Fibroblast of skin of scalp (primary cell): ENCODE data around the gene CENPU. TPM values are rescaled to one million over a fixed set of nuclear protein-coding genes. Genes with fewer than 3 reads are reported as not detected.
"Not testable (repeated sequence)": the region's sequence is repeated elsewhere in the genome, so short reads cannot be mapped to it uniquely, and the experiment has no call there.

Experiments used
- DNase-seq: peaks from one replicate; pipeline ENCODE4 v3.0.0-alpha.2; 2013
- polyA plus RNA-seq, 2 experiments: library from polyadenylated mRNA; unstranded; fragments of 120-200 nt; gene quantifications; one replicate each; pipeline ENCODE4 v1.2.1, GENCODE V29; 2013; ENCODE audit not compliant: insufficient read length in 2 of 2

CENPU gene
- polyA plus RNA-seq (2013, experiment 1 of 2; ENCODE audit: insufficient read length), result 19.8 TPM
- polyA plus RNA-seq (2013, experiment 2 of 2; ENCODE audit: insufficient read length), result 17.8 TPM

- DNase-seq, result peak; percentile 99
Observed at GRCh38 chr4:184733654-184734524, at the start of gene CENPU. CENPU (minus strand) TSS chr4:184734096; CDS start chr4:184734062, 34 bp downstream.

DNA sequence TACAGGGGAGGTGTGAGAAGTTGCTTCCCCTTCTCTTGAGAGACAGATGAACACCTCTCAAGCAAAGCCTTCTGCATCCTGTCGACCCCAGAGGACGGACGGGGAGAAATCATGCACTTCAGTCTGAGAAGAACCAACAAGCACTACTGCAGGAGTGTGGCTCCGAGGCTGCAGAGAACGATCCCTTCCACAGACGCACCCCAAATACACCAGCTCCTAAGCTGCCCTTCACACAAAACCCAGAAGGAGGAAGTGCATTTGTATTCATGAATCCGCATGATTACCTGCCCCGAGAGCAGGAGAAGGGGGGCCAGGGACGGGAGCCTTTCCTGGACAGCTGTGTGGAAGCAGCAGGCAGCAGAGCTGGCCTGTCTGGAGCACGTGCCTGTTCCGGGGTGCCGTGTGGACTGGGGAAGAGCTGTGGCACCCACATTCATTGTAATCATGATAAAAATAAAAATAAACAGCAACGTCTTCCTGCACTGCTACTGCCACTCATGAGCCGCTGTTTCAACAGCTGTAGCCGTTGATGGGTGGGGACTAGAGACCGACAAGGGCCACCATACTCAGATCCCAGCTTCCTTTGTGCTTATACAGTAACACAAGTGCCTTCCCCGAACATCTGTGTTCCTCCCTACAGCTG is 49.0 kb upstream of the CENPU start:
- no peak for DNase-seq

GRCh38 chr4:184779160-184779559 is 45.3 kb upstream of the CENPU start:
- not testable (repeated sequence) for DNase-seq

GRCh38 chr4:184778325-184778724 is 44.4 kb upstream of the CENPU start:
- no peak for DNase-seq

DNA sequence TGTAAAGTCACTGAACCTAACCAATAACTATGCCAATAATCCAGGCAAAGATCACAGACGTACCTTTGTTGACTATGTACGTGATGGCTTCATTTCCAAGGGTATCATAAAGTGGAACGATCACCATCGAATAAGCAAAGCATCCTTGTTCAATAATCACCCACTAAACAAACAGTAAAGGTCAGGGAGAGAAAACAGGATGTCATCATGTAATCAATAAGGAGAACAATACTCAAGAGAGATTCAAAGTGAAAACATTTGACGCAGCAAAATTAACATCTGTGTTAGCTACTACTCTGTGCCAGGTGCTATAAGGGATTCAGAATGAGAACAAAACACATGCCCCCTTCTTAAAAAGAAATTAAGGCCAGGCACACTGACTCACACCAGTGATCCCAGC is 42.9 kb upstream of the CENPU start:
- no peak for DNase-seq

- DNase-seq, result no peak
Observed at GRCh38 chr4:184775854-184776555, 42.1 kb upstream of the CENPU start.

DNA sequence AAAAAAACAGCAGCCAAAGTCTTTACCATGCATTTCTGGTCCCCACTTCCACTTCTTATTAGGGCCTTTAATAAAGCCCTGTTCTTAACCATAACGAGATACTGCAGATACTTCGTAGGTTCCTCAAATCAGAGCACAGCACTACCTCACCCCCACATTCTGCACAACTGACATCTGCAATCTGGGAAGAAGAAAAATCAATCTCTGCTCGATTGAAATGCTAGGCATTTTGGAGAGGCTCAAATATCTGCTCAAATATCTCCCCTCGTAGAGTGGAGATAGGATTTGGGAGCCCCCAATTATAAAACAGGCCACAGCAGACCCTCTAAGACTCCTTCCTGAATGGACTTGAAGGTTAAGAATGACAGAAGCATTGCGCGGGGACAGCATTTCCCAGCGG is 40.3 kb upstream of the CENPU start:
- DNase-seq, result no peak

- no peak for DNase-seq
Observed at GRCh38 chr4:184771416-184771815, 37.5 kb upstream of the CENPU start.

- no peak for DNase-seq
Observed at GRCh38 chr4:184769141-184769765, 35.4 kb upstream of the CENPU start.

GRCh38 chr4:184768296-184768695 is 34.4 kb upstream of the CENPU start:
- DNase-seq, result no peak

GRCh38 chr4:184766446-184766845 is 32.5 kb upstream of the CENPU start:
- no peak for DNase-seq

DNA sequence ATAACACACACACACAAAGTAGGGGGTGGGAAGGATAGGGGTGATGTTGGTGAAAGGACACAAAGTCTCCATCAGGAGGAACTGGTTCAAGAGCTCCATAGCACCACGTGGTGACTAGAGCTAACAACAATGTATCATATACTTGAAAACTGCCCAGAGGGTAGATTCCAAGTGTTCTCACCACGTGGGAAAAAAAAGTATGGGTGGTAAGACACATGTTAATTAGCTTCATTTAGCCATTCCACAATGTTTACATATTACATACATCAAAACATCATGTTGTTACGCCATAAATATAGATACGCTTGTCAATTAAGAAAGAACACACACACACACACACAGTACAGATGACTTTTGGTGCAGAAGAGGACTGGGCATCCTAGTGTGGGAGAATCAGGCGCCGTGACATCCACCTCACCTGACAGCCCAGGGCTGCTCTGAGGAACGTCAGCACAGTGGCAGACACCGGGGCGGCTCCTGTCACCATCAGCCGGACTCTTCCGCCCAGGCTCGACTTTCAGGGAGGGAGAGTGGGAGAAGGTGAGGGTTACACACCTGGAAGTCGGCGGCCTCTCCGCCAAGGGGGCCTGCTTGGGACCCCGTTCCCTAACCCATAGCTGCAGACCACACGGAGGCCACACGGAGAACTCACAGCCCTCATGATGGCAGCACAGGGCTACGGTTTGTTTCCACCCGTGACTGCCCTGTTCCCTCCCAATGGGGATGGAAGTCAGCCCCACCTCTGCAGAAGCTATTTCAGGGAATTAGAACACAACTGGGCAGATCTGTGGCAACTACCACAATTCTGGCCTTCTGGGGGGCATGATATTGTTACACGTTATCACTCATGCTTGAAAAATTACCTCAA is 31.8 kb upstream of the CENPU start:
- DNase-seq, result no peak

DNA sequence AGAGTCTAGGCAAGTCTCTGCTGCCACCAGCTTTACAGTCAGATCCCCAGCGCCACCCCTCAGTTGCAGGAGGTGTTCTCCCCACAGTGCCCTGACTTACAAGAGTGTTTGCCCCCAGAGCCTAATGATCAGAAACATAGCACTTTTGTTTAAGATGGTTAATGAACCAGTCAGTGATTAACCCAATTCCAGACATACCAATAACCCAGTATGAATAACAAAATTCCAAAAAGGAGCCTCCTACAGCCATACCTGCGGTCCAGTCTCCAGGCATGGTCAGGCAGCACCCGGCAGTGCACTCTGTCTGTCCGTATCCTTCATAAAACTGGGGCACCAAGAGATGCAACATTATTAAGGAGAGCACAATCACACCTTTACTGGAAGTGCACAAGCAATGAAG is 30.7 kb upstream of the CENPU start:
- DNase-seq, result no peak

GRCh38 chr4:184763150-184763780 is 29.4 kb upstream of the CENPU start:
- DNase-seq, result no peak

DNA sequence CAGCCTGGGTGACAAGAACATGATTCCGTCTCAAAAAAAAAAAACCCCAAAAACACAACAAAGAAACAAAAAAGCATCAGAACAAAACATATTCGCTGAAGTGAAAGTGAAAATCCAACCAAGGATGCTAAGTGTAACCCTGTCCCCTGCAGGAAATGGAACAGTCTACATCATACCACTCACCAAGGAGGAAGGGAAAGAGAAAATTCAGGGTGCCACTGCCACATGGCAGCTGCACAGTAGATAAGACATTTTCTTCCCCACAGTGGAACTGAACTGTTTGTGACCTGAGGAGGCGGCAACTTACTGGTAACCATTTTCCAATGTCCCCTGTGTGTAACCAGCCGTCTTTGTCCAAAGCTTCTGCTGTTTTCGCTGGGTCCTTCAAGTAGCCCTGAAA is 28.2 kb upstream of the CENPU start:
- no peak for DNase-seq

DNA sequence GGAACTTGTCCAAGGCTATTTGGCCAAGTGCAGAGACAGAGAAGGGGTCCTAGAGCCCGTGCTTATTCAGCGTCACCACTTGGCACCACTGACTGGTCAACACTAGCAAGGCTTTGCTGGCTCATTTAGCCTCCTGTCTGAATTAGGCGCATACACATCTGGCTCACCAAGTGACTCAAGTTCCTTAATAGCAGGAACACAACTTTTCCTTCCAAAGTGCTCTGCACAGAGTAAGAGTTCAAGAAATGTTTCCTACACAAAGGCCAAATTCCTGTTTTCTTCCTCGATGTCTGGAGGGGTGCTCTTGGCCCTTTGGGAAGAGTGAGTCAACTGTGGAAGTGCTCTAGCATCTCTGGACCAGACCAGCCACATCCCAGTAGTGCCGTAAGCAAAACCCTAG is 26.8 kb upstream of the CENPU start:
- DNase-seq, result no peak

GRCh38 chr4:184757810-184758209 is 23.9 kb upstream of the CENPU start:
- peak; percentile 52 for DNase-seq

GRCh38 chr4:184756399-184756798 is 22.5 kb upstream of the CENPU start:
- peak; percentile 13 for DNase-seq

- peak; percentile 53 for DNase-seq
Observed at GRCh38 chr4:184755278-184755677, 21.4 kb upstream of the CENPU start.

- no peak for DNase-seq
Observed at GRCh38 chr4:184752496-184753275, 18.8 kb upstream of the CENPU start.
